NCI-H146 (cell line): ENCODE data around the gene HMGB1.

Source experiments
- DNase-seq: peaks from one replicate; lab custom pipeline; 2025; lab: John Stamatoyannopoulos, UW

Gene HMGB1

GRCh38 chr13:30465593-30466357 lies at the start of gene HMGB1:
TSS of gene HMGB1 (minus strand) at chr13:30465936. CDS start at chr13:30463680, 2,256 bp downstream.
- DNase-seq, result peak; percentile 99

- DNase-seq, result no peak
Observed at GRCh38 chr13:30510811-30511371, 45.2 kb upstream of the HMGB1 start.

DNA sequence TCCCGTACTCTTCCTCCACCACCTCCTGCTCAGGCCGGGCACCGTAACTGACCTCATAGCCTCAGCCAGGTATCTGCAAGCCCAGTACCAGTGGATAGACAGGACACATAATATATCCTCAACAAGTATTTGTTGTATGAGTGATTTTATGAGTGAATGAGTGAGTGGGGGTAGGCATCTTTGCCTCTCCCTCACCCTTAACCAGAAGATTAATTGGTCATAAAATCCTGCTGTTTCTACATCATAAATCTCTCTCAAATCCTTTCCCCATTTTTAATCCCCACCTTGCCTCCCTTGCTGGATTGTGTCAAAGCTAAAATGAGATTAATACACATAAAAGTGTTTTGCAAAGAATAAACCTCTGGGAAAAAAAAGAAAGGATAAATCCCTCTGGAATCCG lies 44.4 kb upstream of the HMGB1 start:
- no peak for DNase-seq

GRCh38 chr13:30509254-30510050 lies 43.7 kb upstream of the HMGB1 start:
- DNase-seq, result no peak

GRCh38 chr13:30504081-30504480 lies 38.3 kb upstream of the HMGB1 start:
- DNase-seq, result no peak

GRCh38 chr13:30502237-30502636 lies 36.5 kb upstream of the HMGB1 start:
- no peak for DNase-seq

DNA sequence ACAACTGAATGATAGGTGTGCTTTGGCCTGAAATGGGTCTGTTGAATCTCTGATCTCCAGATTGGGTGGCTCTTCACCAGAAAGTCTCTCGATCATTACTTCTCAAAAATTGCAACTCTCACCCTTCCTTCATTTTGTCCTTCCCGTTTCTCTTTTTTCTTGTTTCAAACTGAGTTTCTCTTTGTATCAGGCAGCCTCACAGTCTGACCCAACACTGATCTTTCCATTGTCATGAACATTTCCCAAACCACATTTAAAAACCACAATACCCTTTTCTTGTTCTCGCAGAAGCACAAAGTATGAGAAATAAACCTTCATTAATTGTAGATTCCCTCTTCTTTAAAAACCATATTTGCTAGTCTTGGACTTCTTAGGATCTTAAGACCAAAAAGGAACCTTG lies 33.6 kb upstream of the HMGB1 start:
- no peak for DNase-seq

DNA sequence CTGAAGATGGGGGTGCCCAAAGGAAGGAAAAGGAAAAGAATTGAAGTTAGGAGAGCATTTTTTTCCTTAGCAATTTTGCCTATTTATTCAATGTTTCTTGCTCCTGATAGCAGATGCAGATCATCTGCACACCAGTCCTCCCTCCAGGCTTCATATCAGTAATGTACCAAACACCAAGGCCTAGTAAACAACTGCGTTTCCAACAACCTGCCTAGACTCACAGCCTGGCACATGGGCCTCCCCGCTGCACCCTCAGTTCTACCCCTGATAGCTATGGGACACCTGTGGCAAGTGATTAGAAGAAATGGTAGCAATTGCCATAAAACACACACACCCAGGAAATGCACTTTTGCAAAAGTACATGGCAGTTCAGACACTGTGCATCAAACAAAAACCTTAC lies 30.4 kb upstream of the HMGB1 start:
- no peak for DNase-seq

GRCh38 chr13:30495746-30496145 lies 30.0 kb upstream of the HMGB1 start:
- no peak for DNase-seq

GRCh38 chr13:30493658-30494381 lies 28.1 kb upstream of the HMGB1 start:
- DNase-seq, result no peak

- DNase-seq, result no peak
Observed at GRCh38 chr13:30487075-30487470, 21.3 kb upstream of the HMGB1 start.

DNA sequence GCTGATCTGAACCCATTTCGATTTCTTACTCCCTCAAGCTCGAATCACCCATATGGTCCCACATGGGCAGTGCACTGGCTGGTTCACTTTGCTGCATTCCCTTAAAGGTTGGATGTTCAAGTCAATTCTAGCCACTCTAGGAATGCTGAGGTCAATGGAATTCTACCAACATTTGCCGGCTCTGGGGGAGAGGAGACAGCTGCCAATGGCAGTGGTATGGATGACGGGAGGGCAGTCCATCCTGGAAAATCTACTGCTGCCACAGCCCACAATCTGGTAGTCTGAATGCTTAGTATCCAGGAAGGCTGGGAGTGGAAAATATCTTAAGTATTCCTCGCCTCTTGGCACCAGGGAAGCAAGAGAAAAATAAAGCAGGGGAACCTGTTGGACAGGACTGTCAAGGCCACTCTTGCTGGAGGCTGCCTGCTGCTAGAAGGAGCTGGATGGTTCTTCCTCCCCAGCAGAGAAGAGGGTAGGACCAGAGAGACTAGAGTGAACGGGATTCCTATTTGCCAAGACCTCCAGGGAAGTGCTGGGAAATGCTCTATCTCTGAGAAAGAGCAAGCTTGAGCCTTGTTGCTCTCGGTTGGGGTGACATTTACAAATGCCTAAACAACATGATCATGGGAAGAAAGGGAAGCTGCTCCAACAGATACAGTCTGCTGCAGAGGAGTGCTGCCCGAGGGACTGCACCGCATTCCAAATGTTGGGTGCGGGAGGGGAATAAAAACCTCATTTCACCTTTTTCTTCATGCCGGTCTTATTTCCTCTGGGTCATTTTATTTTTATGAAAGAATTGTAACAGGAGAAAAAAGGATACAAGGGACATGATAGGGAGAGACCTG lies 20.7 kb upstream of the HMGB1 start:
- no peak for DNase-seq

DNA sequence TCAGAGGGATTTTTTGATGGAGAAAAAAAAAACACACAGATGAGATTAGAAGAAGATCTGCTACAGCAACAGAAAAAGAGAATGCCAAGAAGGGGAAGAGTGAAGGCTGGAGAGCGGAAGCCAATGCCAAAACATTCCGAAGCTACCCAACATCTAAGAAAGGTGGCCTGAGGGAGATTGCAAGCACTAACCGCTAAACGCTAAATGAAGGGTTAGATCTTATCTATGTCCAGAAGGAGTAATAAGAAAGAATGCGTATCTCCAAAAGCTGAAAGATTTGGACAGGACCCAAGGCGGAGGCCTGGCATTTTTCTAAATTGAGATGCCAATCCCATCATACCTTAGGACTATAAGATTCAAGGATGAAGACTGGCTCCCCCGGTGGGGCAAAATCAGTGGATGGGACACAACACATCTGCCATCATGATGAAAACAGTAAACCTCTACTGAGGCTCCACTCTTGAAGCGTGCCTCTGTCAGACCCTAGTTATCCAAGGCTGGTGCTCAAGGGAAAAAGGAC lies 15.6 kb upstream of the HMGB1 start:
- no peak for DNase-seq

DNA sequence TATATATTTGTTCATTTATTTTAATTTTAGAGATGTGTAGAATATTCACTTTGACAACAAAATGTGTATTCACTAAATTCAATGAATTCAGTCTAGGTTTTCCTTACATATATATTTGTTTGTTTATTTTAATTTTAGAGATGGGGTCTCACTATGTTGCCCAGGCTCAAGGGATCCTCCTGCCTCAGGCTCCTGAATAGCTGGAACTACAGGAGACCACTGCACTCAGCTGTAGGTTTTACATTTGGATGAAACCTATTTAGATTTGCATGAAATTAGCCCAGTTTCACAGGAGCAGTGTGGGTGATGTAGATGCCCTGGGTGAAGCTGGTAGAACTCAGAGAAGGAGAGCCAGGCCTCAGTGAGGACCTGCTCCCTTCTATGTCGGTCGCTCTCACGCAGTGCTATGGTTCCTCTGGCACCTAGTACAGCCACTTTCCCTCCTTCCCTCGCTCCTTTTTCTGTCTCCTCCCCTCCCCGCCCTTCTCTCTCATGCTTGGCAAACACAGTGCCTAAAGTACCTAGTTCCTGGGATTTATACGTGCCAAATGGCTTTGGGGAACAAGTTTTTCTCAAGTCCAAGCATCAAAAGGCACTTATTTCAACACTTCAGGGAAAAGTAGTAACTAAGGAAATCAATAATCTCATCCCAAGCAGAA lies 14.7 kb upstream of the HMGB1 start:
- no peak for DNase-seq

DNA sequence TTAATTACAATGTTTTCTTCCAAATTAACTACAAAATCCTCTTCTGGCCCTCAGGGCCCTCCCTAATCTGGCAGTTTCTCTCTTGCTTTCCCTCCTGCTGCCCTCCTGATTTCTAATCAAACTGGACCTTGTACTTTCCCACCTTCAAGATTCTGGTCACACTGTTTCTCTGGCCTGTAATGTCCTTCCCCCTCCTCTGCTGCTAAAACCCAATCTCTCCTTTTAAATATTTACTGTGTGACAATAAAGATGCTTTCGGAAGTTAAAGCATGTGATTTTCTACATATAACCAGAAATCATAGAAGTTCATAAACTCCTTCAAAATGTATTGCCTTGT lies 14.1 kb upstream of the HMGB1 start:
- no peak for DNase-seq

DNA sequence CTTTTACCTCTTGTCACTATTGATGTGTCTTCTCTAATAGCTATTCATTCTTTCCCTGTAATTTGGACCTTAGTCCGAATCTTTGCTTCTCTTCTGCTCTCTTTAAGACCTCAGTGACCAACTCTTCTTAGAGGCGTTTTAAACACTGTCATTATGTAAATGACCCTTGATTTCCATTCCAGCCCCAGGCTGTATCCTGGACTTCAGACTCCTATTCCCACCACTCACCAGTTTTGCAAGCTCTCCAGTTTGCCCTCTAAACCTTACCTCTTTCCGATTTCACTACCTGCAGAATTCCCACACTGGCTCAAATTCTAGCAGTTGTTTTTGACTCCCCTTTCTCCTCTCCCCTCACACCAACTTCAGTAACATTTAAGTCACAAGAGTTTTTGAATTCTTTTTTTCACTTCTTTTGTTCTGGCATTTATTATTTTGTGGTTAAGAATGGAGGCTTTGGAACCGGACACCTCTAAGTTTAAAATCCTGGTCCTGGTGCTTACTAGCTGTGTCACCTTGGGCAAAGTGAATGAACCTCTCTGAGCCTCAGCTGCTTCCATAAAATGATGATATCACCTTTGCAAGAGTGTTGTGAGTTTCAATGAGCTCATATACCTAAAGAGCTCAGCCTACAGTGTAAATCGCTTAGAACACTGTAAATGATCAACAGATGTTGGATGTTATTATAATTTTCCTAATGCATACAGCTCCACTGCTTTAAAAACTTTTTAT lies 13.6 kb upstream of the HMGB1 start:
- no peak for DNase-seq

DNA sequence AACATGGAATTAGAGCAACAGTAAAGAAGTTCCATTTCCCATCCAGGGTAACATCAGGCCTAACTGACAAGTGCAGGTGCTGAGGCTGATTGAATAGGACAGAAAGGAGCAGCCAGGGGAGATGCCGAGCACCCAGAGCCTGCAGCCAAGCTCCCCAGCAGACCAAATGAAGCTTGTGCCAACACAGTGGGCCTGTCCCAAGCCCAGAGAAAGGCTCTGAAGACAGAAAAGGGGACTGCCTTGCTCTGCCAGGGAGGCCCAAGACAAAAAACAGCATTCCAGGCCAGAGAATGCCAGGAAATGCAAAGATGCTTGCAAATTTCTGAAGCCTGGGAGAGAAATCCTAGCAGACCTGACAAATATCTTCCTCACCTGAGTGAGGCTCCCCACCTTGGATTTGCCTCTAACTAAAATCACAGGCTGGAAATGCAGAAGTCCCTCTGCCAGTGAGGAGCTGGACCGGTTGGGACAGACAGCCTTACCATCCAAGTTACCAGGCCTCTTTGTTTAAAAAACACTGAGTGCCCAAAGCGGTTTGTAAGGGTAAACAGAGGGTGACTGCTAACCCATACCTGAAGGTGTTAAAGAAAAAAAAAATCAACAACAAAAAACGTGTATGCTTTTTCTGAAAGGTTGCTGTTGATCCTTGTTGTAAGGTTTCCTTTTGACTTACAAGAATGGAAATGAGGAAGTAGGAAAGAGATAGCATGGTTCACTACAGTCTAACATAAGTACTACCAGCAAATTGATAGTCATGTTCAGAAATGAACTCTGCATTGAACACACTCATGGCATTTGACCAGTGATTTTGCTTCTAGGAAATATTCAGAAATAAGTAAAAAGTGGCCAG lies 11.8 kb upstream of the HMGB1 start:
- no peak for DNase-seq

GRCh38 chr13:30473675-30474074 lies 7.9 kb upstream of the HMGB1 start:
- no peak for DNase-seq

GRCh38 chr13:30466841-30467252 lies 1.1 kb upstream of the HMGB1 start:
- DNase-seq, result no peak
